HL-60/S4 treated with retinoic acid at 250 ng/mL for 4 days and 3 days (cell line): ENCODE results near the gene TMUB1.

Source experiments
- in situ Hi-C: fragments of 300-500 bp; cut with MboI; formaldehyde crosslinking; loops from 2 replicates; pipeline ENCODE4 v1.7.0; 2022; ENCODE audit warnings: low sequenced_read_pairs

Gene TMUB1

GRCh38 chr7:151083071-151083823 lies at the start of gene TMUB1:
Gene TMUB1 (minus strand): TSS chr7:151083493. CDS start chr7:151082563, 930 bp downstream.
- in situ Hi-C loops = no loop called here

- in situ Hi-C loops = no loop called here
Measured at GRCh38 chr7:151132461-151133205, 49.3 kb upstream of the TMUB1 start.

- in situ Hi-C loops = no loop called here
Measured at GRCh38 chr7:151131592-151132293, 48.5 kb upstream of the TMUB1 start.

DNA sequence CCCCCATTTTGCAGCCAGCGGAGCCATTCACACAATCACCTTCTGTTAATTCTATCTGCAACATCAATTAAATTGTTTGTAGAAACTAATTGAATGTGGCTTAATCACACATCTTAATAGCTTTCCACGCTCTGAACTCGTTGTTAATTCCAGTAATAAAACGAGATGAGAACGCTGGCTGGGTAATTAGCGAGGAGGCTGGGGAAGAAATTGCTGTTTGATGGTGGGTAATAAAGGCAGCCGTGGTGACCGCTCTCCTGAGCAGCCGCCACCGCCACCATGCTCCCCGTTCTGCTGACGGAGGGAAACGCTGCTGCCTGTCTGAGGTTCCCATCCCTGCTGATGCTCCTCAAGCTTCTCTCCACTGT lies 47.9 kb upstream of the TMUB1 start:
- in situ Hi-C loops = no loop called here

- in situ Hi-C loops = no loop called here
Measured at GRCh38 chr7:151130741-151131157, 47.5 kb upstream of the TMUB1 start.

DNA sequence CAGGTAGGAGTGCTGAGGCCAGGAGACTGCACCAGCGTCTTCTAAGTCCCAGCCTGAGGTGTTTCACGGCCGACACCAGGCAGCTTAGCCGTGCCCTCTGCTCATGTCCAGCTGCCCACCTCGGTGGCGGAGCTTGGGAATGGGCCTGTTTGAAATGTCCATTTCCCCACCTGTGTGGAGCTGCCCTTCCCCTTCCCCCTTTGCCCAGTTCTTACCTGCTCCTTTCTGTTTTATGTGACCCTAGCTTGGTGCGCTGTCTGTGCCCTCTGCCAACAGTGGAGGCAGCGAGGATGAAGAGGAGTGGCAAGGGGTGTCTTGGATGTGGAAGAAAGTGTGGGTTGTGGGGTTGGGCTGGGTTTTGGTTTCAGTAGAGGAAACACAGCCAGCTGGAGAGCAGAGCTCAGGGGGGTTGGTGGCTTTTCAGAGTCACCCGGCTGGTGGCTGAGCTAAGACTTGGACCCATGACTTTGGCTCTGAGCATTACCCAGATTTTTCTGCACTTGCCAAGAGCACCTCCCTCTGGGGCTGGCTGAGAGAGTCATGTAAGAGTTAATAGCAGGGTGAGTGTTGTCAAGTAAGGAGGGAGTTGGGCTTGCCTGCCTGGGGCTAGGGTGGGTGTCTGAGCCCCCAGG lies 46.8 kb upstream of the TMUB1 start:
- in situ Hi-C loops = no loop called here

DNA sequence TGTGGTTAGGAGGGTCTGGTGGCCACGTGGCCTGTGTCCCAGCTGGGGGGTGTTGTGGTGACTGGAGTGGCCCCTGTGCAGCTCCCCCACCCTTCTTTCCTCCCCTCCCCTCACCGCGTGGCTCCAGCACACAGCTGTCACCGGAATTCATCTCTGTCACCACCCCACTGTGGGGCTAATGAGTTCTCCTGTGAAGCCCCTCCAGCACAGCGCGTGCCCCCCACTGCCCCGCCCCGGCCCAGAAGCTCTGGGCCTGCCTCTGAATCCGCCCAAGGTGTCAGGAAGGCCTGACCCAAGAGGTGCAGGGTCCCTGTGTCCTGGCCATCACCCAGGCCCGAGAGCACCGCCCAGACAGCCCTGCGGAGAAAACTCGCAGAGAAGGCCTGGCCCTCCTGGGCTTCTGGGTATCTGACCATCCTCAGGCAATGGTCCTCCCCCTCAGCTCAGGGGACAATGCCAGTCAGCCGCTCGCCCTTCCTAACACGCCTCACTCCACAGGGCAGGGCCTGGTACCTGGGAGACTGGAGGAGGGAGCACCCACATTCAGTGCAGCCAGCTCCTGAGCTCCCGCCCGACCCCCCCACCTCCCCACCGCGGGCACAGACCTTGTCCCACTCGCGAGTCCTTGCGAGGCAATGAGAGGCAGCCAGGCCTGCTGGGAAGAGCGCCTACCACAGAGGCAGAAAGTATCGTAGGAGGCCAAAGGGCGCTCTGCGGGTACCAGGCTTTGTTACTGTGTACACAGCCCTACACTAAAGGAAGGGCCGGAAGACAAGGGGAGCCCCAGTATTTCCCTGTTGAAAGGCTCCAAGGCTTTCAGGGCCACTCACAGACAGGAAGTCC lies 46.0 kb upstream of the TMUB1 start:
- in situ Hi-C loops = no loop called here

- in situ Hi-C loops = no loop called here
Measured at GRCh38 chr7:151128716-151129115, 45.4 kb upstream of the TMUB1 start.

DNA sequence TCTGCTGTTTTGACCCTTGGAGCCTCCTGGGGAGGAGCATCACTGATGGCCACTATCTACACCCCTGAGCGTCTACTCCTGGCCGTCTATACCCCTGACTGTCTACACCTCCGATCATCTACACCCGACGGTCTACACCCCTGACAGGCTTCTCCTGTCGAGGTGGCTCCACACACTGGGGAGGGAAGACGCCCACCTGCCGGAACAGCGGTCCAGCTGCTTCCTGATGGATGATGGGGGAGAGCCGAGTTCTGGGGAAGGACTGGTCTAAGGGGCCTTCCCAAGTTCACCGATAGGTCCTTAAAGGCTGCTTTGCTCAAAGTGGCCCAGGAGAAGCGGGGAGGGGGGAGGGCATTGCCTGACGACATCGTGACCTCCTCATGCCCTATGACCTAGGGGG lies 44.9 kb upstream of the TMUB1 start:
- in situ Hi-C loops = no loop called here

GRCh38 chr7:151126491-151127137 lies 43.3 kb upstream of the TMUB1 start:
- in situ Hi-C loops = no loop called here

DNA sequence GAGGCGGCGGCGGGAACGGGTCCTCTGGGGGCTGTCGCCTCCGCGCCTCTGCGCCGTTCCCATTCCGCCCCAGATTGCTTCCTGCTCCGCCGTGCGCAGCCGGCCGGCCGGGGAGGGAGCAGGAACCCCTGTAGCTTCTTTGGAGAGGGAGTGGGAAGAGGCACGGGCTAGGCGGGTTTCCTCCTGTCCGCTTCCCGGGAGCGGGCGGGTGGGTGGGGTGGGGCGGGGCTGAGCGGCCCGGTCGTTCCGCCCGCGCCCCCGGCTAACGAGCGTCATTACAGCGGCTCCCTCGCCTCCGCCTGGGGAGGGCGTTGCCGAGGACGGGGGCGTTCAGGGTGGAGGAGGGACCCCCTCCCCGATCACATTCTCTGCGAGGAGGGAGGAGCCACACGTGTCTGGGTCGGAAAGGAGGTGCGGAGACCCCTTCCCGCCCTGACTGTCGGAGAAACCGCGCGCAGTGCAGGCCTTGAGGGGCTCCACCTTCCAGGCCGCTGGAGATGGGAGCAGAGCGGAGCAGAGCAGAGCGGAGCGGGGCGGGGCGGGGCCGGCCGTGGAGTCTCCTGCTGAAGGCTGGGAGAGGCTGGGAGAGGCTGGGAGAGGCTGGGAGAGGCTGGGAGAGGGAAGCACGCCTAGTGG lies 42.7 kb upstream of the TMUB1 start:
- in situ Hi-C loops = no loop called here

GRCh38 chr7:151125470-151125845 lies 42.2 kb upstream of the TMUB1 start:
- in situ Hi-C loops = no loop called here

DNA sequence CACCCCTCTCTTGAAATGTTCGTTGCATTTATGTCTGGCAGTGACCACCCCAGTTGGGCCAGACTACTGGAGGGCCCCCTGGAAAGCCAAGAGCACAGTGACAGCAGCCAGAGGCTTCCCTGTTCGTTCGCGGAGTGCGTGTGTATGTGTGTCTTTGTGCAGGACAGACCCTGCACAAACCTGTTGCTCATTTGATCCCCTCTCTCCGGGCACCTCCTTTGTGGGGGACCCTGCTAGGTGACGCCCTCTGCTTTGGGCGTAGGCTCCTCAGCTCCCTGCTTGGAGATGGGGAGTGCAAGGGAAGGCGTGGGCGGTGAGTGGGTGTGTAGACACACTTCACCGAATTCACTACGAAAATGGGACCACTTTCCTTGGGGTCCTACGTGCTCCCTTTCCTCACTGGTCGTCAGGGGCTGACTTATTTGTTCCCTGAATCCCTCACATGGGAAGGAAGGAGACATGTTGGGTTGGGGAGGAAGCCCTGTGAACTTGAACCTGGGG lies 41.7 kb upstream of the TMUB1 start:
- in situ Hi-C loops = no loop called here

GRCh38 chr7:151124481-151124880 lies 41.2 kb upstream of the TMUB1 start:
- in situ Hi-C loops = no loop called here

- in situ Hi-C loops = no loop called here
Measured at GRCh38 chr7:151123822-151124464, 40.6 kb upstream of the TMUB1 start.

DNA sequence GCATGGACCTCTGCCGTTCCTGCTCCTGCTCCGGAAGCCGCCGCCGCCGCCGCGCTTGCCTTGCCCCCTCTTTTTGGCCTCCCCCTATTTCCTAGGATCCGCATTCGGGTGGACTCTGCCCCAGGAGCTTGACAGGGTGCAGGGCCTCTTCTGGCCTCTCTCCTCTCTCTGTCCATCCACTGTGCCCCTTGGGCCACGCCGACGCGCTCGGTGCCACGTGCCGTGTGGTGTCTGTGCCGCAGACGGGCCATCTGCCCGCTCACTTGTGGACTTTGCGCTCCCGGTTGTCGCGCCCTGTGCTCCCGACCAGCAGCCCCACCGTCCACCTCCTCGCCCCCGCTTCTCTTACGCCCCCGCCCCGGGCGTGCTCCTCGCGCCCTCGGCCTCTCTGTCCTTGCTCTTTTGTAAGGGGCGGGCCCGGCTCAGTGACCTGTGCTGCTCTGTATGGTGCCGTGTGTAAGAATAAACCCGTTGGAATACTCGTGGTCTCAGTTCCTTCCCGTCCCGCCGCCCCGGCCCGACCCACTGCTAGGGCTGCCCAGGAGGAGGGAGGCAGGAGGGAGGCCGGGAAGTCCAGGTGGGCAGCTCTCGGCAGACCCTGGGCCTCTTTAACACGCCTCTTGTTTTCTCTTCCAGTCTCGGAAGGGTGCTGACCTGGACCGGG lies 40.0 kb upstream of the TMUB1 start:
- in situ Hi-C loops = no loop called here

- in situ Hi-C loops = no loop called here
Measured at GRCh38 chr7:151122796-151123157, 39.5 kb upstream of the TMUB1 start.

- in situ Hi-C loops = no loop called here
Measured at GRCh38 chr7:151122276-151122675, 39.0 kb upstream of the TMUB1 start.
